Stimulated activated CD4-positive, alpha-beta T cell treated with anti-CD3 and anti-CD28 coated beads, Interleukin-15, amount 100 ng/mL, for 1 hour (primary cell): ENCODE data around the gene CYP3A5.
"Not testable (repeated sequence)": the region's sequence is repeated elsewhere in the genome, so short reads cannot be mapped to it uniquely, and the experiment has no call there.

Experiments
- DNase-seq, 2 donors: peaks; one replicate each; pipeline ENCODE4 v3.0.0-alpha.2; 2020; ENCODE audit warnings: low read depth in 1 of 2, low spot score in 1 of 2

CYP3A5 gene

DNA sequence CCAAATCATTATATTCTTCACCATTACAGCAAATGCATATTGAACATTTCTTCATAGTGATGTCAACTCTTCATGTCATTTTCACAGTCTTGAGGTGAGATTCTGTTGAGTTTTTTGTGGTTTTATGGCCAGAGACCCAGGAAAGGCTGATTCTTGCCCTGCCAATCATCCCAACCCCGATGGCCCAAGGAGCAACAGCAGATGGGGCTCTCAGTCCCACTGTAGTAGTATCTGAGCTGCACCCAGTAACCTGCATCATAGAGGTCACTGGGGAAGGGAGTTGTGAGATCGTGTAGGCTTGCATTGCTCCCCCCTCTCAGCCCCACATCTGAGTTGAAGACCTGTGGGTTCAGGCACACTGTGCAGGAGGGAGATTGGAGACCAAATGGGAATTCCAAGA lies 36.3 kb downstream of the CYP3A5 start:
- no peak for DNase-seq

DNA sequence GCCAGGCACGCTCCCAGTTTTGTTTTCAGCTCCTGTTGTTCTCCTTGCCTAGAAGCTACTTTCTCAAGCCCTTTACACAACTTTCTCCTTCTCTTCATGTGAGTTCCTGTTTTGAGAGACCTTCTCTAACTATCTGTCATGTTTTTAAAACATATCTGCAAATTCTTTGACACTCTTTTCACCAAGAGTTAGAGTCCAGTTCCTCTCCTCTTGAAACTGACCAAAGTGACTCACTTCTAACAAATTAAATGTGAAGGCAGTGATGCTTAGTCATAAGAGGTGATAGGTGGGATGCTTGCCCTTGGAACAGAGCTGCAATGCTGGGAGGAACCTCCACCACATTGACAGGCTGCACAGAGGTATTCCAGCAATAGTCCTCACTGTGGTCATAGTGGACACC lies 37.8 kb downstream of the CYP3A5 start:
- DNase-seq, result no peak

GRCh38 chr7:99639267-99639666 lies 40.5 kb downstream of the CYP3A5 start:
- DNase-seq, result no peak

- DNase-seq, result no peak
These were observed 41.1 kb downstream of the CYP3A5 start for GRCh38 chr7:99638731-99639130.

GRCh38 chr7:99637414-99637813 lies 42.4 kb downstream of the CYP3A5 start:
- not testable (repeated sequence) for DNase-seq

- DNase-seq, result no peak
These were observed 48.3 kb downstream of the CYP3A5 start for GRCh38 chr7:99631295-99632109.

DNA sequence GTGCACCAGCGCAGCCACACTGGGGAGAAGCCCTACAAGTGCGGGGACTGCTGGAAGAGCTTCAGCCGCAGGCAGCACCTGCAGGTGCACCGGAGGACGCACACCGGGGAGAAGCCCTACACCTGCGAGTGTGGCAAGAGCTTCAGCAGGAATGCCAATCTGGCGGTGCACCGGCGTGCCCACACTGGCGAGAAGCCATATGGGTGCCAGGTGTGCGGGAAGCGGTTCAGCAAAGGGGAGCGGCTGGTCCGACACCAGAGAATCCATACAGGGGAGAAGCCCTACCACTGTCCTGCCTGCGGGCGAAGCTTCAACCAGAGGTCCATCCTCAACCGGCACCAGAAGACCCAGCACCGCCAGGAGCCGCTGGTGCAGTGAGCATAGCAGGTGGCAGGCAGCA lies 50.2 kb downstream of the CYP3A5 start:
- no peak for DNase-seq

- DNase-seq, result no peak
These were observed 51.0 kb downstream of the CYP3A5 start for GRCh38 chr7:99628471-99629465.

DNA sequence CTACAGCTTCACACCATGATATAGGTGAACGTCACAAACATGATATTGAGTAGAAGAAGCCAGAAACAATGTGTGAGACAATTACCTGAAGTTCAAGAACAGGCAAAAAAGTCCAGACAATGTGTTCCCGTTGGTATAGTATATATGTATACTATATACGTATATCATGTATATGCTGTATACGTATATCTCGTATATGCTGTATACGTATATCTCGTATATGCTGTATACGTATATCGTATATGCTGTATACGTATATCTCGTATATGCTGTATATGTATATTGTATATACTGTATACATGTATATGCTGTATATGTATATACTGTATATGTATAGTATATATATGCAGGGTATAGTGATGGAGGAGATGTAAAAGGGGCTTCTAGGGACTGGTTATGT lies 52.3 kb downstream of the CYP3A5 start:
- no peak for DNase-seq

DNA sequence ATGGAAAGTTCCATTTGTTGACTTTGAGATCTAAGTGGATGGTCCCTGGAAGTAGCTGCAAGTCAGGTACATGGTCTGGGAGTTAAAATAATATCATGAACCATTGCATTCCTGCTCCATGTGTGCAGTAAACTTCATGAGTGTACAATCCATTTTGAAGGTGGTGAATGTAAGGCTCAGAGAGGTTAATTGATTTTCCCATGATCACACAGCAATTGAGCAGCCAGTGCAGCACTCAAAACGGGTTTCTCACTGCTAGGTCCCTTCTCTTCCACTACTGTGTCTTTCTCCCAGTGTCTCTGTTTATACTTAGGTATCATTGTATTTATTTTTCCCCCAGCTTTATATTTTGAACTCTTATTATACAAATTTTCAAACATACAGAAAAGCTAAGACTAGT lies 53.1 kb downstream of the CYP3A5 start:
- DNase-seq, result no peak

GRCh38 chr7:99625961-99626360 lies 53.8 kb downstream of the CYP3A5 start:
- no peak for DNase-seq

GRCh38 chr7:99625321-99625720 lies 54.5 kb downstream of the CYP3A5 start:
- no peak for DNase-seq

- DNase-seq, result peak; percentile 20 to 22
These were observed 55.3 kb downstream of the CYP3A5 start for GRCh38 chr7:99624484-99624883.

GRCh38 chr7:99623702-99624447 lies 55.9 kb downstream of the CYP3A5 start:
- no peak for DNase-seq

GRCh38 chr7:99623091-99623693 lies 56.6 kb downstream of the CYP3A5 start:
- DNase-seq, result no peak

- no peak for DNase-seq
These were observed 57.2 kb downstream of the CYP3A5 start for GRCh38 chr7:99622596-99622995.

- DNase-seq, result no peak
These were observed 58.5 kb downstream of the CYP3A5 start for GRCh38 chr7:99621271-99621670.

GRCh38 chr7:99619571-99620130 lies 60.1 kb downstream of the CYP3A5 start:
- no peak for DNase-seq

- DNase-seq, result no peak
These were observed 61.1 kb downstream of the CYP3A5 start for GRCh38 chr7:99618726-99619125.

- DNase-seq, result no peak
These were observed 62.5 kb downstream of the CYP3A5 start for GRCh38 chr7:99617192-99617781.
